Measurements from ENCODE around the gene GPR119. TPM values are rescaled to one million over a fixed set of nuclear protein-coding genes. Genes with fewer than 3 reads are reported as not detected.

Gene GPR119
- total RNA-seq, 1 donor from 2014 or later, result not detected

GRCh38 chrX:130416785-130417184, 31.3 kb upstream of the GPR119 start:
- Mint-ChIP-seq H3K9me3 (ENCODE audit: unreplicated experiment) (no peaks in the 10 kb centered on the region), H3K36me3 (ENCODE audit: unreplicated experiment) (no peaks in the 10 kb centered on the region), H3K27ac (ENCODE audit: unreplicated experiment) (no peak overlapping the region), H3K4me3 (ENCODE audit: unreplicated experiment) (no peak overlapping the region), H3K27me3 (ENCODE audit: unreplicated experiment) (peaks cover 2% of the 10 kb centered on the region), H3K4me1 (ENCODE audit: low read depth, unreplicated experiment) (no peaks in the 10 kb centered on the region)
- TF ChIP-seq, protein P1, sequence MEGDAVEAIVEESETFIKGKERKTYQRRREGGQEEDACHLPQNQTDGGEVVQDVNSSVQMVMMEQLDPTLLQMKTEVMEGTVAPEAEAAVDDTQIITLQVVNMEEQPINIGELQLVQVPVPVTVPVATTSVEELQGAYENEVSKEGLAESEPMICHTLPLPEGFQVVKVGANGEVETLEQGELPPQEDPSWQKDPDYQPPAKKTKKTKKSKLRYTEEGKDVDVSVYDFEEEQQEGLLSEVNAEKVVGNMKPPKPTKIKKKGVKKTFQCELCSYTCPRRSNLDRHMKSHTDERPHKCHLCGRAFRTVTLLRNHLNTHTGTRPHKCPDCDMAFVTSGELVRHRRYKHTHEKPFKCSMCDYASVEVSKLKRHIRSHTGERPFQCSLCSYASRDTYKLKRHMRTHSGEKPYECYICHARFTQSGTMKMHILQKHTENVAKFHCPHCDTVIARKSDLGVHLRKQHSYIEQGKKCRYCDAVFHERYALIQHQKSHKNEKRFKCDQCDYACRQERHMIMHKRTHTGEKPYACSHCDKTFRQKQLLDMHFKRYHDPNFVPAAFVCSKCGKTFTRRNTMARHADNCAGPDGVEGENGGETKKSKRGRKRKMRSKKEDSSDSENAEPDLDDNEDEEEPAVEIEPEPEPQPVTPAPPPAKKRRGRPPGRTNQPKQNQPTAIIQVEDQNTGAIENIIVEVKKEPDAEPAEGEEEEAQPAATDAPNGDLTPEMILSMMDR (IDR thresholded peaks at IDR 0.05; ENCODE audit: partially characterized antibody, unreplicated experiment), result no peak
- no peak for DNase-seq

DNA sequence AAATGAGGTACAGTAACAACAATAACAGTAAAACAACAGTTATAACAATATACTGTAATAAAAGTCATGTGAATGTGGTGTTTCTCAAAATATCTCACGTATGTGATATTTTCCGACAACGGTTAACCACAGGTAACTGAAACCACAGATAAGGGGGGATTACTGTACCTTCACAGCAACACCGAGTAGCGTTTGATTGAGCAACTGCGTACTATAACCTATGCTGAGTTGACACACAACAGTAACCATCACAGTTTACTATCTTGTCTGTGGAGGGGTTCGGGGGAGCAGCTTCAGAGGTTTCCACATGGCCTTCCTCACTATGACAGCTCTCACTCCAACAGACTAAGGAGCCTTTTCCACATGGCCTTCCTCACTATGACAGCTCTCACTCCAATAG, 29.7 kb upstream of the GPR119 start:
- H3K4me1 Mint-ChIP-seq (ENCODE audit: low read depth, unreplicated experiment), result no peaks in the 10 kb centered on the region
- no peak overlapping the region for H3K4me3 Mint-ChIP-seq (ENCODE audit: unreplicated experiment)

GRCh38 chrX:130414800-130415199, 29.3 kb upstream of the GPR119 start:
- Mint-ChIP-seq H3K27me3 (ENCODE audit: unreplicated experiment) (peaks cover 2% of the 10 kb centered on the region), H3K4me1 (ENCODE audit: low read depth, unreplicated experiment) (no peaks in the 10 kb centered on the region), H3K9me3 (ENCODE audit: unreplicated experiment) (no peaks in the 10 kb centered on the region), H3K4me3 (ENCODE audit: unreplicated experiment) (no peak overlapping the region), H3K36me3 (ENCODE audit: unreplicated experiment) (no peaks in the 10 kb centered on the region), H3K27ac (ENCODE audit: unreplicated experiment) (no peak overlapping the region)
- TF ChIP-seq, protein P1 (IDR thresholded peaks at IDR 0.05; ENCODE audit: partially characterized antibody, unreplicated experiment), result no peak
- no peak for DNase-seq

More for the DNA sequence above, 29.7 kb upstream of the GPR119 start:
- no peak overlapping the region for H3K27ac Mint-ChIP-seq (ENCODE audit: unreplicated experiment)
- H3K9me3 Mint-ChIP-seq (ENCODE audit: unreplicated experiment), result no peaks in the 10 kb centered on the region
- H3K27me3 Mint-ChIP-seq (ENCODE audit: unreplicated experiment), result peaks cover 2% of the 10 kb centered on the region
- no peaks in the 10 kb centered on the region for H3K36me3 Mint-ChIP-seq (ENCODE audit: unreplicated experiment)
- no peak for DNase-seq
- TF ChIP-seq, protein P1 (IDR thresholded peaks at IDR 0.05; ENCODE audit: partially characterized antibody, unreplicated experiment), result no peak

DNA sequence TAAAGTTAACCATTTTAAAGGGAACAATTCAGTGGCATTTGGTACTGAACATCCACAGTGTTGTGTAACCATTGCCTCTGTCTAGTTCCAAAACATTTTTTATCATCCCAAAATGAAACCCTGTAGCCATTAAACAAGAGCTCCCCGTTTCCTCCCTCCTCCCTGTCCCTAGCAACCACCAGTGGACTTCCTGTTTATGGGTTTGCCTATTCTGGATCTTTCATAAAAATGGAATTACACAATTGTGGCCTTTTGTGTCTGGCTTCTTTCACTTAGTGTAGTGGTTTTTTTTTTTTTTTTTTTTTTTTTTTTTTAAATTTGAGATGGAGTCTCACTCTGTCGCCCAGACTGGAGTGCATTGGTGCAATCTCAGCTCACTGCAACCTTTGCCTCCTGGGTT, 27.9 kb upstream of the GPR119 start:
- DNase-seq, result no peak
- Mint-ChIP-seq H3K4me1 (ENCODE audit: low read depth, unreplicated experiment) (no peaks in the 10 kb centered on the region), H3K27me3 (ENCODE audit: unreplicated experiment) (peaks cover 2% of the 10 kb centered on the region), H3K4me3 (ENCODE audit: unreplicated experiment) (no peak overlapping the region), H3K36me3 (ENCODE audit: unreplicated experiment) (no peaks in the 10 kb centered on the region), H3K9me3 (ENCODE audit: unreplicated experiment) (no peaks in the 10 kb centered on the region), H3K27ac (ENCODE audit: unreplicated experiment) (no peak overlapping the region)
- TF ChIP-seq, protein P1 (IDR thresholded peaks at IDR 0.05; ENCODE audit: partially characterized antibody, unreplicated experiment), result no peak

GRCh38 chrX:130402208-130402684, 16.8 kb upstream of the GPR119 start:
- H3K4me1 Mint-ChIP-seq (ENCODE audit: low read depth, unreplicated experiment), result no peaks in the 10 kb centered on the region
- TF ChIP-seq, protein P1 (IDR thresholded peaks at IDR 0.05; ENCODE audit: partially characterized antibody, unreplicated experiment), result no peak
- H3K27me3 Mint-ChIP-seq (ENCODE audit: unreplicated experiment), result peaks cover 4% of the 10 kb centered on the region
- H3K27ac Mint-ChIP-seq (ENCODE audit: unreplicated experiment), result peak overlapping the region; percentile 81
- H3K9me3 Mint-ChIP-seq (ENCODE audit: unreplicated experiment), result no peaks in the 10 kb centered on the region
- H3K36me3 Mint-ChIP-seq (ENCODE audit: unreplicated experiment), result no peaks in the 10 kb centered on the region
- DNase-seq, result no peak
- peak overlapping the region; percentile 95 for H3K4me3 Mint-ChIP-seq (ENCODE audit: unreplicated experiment)

All from glutamatergic neuron (in vitro differentiated cells).